AG09309 (cell line): ENCODE data around the gene TFDP2.
"Not testable (repeated sequence)": the region's sequence is repeated elsewhere in the genome, so short reads cannot be mapped to it uniquely, and the experiment has no call there.

Source experiments
- DNase-seq: peaks from one replicate; pipeline ENCODE4 v3.0.0-alpha.2; 2010; ENCODE audit warnings: low read depth
- H3K4me3 ChIP-seq: 2 replicates; pipeline ENCODE4 v1.5.1; 2011; ENCODE audit warnings: mild to moderate bottlenecking, low read depth, low read length, moderate library complexity; ENCODE audit not compliant: control insufficient read depth
- TF ChIP-seq, protein P1 (sequence below): IDR thresholded peaks from 2 replicates; pipeline ENCODE4 v1.5.1; 2011; ENCODE audit warnings: mild to moderate bottlenecking, low read depth, low read length, inconsistent platforms; ENCODE audit not compliant: insufficient read depth, control insufficient read depth; ENCODE audit errors: missing control alignments

TFDP2 gene

DNA sequence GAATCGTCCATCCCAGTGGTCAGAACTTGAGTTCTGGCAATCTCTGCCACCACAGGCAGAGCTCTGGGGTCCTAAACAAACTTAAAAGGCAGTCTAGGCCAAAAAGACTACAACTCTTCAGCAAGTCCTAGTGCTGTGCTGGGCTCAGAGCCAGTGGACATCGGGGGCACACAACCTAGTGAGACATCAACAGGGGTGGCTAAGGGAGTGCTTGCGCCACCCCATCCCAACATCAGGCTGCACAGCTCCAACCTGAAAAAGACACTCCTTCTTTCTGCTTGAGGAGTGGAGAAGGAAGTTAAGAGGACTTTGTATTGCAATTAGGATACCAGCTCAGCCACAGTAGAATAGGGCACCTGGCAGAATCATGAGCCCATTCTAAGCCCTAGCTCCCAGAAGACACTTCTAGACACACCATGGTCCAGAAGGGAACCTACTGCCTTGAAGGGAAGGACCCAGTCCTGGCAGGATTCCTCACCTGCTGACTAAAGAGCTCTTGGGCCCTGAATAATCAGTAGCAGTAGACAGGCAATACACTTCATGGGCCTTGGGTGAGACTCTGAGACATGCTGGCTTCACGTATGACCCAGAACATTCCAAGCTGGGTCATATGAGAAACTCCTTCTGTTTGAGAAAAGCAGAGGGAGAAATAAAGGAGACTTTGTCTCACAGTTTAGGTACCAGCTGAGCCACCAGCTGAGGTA is 72.0 kb downstream of the TFDP2 start:
- H3K4me3 ChIP-seq = no peak overlapping the region
- DNase-seq = no peak
- TF ChIP-seq, protein P1, sequence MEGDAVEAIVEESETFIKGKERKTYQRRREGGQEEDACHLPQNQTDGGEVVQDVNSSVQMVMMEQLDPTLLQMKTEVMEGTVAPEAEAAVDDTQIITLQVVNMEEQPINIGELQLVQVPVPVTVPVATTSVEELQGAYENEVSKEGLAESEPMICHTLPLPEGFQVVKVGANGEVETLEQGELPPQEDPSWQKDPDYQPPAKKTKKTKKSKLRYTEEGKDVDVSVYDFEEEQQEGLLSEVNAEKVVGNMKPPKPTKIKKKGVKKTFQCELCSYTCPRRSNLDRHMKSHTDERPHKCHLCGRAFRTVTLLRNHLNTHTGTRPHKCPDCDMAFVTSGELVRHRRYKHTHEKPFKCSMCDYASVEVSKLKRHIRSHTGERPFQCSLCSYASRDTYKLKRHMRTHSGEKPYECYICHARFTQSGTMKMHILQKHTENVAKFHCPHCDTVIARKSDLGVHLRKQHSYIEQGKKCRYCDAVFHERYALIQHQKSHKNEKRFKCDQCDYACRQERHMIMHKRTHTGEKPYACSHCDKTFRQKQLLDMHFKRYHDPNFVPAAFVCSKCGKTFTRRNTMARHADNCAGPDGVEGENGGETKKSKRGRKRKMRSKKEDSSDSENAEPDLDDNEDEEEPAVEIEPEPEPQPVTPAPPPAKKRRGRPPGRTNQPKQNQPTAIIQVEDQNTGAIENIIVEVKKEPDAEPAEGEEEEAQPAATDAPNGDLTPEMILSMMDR = no peak

DNA sequence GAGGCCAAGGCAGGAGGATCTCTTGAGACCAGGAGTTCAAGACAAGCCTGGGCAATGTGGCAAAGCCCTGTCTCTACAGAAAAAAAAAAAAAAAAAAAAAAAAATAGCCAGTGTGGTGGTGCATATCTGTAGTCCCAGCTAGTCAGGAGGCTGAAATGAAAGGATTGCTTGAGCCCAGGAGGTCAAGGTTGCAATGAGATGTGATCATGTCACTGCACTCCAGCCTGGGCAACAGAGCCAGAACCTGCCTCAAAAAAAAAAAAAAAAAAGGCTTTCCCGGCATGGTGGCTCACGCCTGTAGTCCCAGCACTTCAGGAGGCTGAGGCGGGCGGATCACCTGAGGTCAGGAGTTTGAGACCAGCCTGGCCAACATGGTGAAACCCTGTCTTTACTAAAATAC is 73.7 kb downstream of the TFDP2 start:
- H3K4me3 ChIP-seq, DNase-seq: not testable (repeated sequence)

DNA sequence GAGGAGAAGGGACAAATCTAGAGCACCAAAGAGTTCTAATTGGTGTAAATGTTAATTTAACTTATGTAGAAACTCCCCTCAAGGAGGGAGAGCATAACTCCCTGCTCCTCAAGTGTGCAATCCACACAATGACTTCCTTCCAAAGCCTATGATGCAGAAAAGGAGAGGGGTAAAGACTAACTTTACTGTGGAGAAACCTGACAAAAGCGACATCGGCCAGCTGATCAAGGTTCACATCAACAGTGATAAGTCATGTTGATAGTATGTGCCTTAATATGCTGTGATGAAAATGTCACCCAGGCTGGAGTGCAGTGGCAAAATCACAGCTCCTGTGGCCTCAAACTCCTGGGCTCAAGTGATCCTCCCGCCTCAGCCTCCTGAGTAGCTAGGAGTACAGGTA is 76.5 kb downstream of the TFDP2 start:
- no peak overlapping the region for H3K4me3 ChIP-seq
- TF ChIP-seq, protein P1 = no peak
- no peak for DNase-seq

DNA sequence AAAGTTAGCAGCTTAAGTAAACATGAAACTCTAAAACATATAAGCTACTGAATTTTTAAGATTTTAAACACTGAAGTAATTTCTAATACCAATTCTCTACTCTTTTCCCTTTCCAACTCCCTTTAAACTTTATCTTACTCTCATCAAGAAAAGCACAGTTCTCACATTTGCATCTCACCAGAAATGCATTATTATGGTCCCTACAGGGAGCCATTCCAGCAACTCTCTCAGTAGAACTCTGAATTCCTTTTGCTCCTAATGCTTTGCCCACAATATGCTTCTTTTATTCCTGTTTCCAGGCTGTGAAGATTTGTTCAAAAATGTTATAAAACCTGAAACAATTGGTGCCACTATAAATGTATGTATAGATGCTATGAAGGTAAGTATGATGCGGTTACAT is 83.4 kb downstream of the TFDP2 start:
- TF ChIP-seq, protein P1 = no peak
- DNase-seq = no peak
- H3K4me3 ChIP-seq = no peak overlapping the region

DNA sequence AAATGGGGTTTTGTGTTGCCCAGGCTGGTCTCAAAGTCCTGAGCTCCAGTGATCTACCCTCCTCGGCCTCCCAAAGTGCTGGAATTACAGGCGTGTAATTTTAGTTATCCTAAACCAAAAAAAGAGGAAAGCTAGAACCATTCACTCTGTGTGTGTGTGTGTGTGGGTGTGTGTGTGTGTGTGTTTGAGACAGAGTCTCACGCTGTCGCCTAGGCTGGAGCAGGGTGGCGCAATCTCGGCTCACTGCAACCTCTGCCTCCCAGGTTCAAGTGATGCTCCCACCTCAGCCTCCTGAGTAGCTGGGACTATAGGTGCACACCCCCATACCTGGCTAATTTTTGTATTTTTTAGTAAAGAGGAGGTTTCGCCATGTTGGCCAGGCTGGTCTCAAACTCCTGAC is 84.0 kb downstream of the TFDP2 start:
- H3K4me3 ChIP-seq = no peak overlapping the region
- TF ChIP-seq, protein P1 = no peak

DNA sequence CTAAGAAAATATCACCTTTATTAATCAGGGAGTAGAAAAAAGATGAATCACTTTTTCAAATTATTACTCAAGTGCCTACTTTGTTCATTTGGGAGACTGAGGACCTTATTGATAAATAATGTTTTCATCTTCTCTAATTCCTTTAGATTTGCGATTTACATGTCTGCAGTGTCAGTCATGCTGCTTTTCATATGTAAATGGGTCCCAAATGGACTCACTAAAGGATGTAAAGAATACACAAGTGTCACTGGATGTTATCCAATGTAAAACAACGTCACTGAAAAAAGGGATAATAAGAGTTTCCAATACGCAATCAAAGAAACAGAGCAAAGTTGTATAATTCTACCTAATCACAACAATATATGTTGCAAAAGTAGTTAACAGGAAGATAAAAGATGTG is 84.9 kb downstream of the TFDP2 start:
- TF ChIP-seq, protein P1 = no peak

More for the DNA sequence above, 84.0 kb downstream of the TFDP2 start:
- DNase-seq = no peak

DNA sequence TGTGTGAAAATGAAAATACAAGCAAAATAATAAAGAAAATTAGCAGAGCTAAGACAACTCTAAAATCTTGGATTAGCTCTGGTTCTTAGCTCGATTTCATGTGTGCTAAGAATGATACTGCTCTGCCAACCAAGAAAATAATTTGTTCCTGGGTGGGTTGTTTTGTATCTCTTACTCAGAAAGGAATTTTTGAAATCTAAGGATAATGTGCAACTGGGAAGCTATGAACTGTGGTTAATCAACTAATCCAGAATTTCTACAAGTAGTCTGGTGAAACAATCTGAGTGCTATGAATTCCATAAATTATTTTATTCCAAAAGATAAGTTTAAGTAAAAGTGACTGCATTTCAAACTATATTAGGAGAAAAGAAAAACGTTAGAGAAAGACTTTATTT is 92.0 kb downstream of the TFDP2 start:
- H3K4me3 ChIP-seq = no peak overlapping the region
- TF ChIP-seq, protein P1 = no peak
- no peak for DNase-seq

More for the DNA sequence above, 84.9 kb downstream of the TFDP2 start:
- no peak for DNase-seq
- H3K4me3 ChIP-seq = no peak overlapping the region
